GM13977 (cell line): ENCODE results near the gene CADPS.

ENCODE experiments used
- DNase-seq: peaks from one replicate; pipeline ENCODE4 v3.0.0; 2012; ENCODE audit warnings: low spot score
- in situ Hi-C: fragments of 300-500 bp; cut with MboI; formaldehyde crosslinking; loops from one replicate; pipeline ENCODE4 v1.12.0; 2022; ENCODE audit warnings: low sequenced_read_pairs, low pct_unique_long_range_greater_than_20kb, mixed read lengths, inconsistent platforms; ENCODE audit not compliant: unreplicated experiment
- TF ChIP-seq, protein P1 (sequence below): IDR thresholded peaks from 2 replicates; pipeline ENCODE4 v1.5.1; 2012; ENCODE audit warnings: mild to moderate bottlenecking, control low read depth; ENCODE audit not compliant: insufficient read depth; ENCODE audit errors: extremely low read depth, missing control alignments

The CADPS gene

DNA sequence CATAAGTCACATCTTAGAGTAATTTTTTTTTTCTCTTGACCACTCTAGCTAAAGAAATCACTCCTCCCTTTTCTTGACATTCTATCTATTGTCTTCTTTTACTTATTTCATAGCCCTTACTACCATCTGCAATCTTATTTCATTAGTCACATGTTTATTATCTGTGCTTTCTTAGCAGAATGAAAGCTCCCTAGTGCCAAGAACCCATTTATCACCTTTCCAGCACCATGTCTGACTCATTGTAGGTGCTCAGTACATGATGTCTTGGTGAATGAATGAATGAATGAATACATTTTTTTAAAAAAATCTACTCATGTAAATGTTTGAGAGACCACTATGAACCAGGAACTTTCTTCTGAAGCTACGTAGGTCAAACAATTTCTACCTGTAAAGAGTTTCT is 157.2 kb downstream of the CADPS start:
- in situ Hi-C loops = no loop called here
- no peak for DNase-seq
- TF ChIP-seq, protein P1, sequence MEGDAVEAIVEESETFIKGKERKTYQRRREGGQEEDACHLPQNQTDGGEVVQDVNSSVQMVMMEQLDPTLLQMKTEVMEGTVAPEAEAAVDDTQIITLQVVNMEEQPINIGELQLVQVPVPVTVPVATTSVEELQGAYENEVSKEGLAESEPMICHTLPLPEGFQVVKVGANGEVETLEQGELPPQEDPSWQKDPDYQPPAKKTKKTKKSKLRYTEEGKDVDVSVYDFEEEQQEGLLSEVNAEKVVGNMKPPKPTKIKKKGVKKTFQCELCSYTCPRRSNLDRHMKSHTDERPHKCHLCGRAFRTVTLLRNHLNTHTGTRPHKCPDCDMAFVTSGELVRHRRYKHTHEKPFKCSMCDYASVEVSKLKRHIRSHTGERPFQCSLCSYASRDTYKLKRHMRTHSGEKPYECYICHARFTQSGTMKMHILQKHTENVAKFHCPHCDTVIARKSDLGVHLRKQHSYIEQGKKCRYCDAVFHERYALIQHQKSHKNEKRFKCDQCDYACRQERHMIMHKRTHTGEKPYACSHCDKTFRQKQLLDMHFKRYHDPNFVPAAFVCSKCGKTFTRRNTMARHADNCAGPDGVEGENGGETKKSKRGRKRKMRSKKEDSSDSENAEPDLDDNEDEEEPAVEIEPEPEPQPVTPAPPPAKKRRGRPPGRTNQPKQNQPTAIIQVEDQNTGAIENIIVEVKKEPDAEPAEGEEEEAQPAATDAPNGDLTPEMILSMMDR = no peak

DNA sequence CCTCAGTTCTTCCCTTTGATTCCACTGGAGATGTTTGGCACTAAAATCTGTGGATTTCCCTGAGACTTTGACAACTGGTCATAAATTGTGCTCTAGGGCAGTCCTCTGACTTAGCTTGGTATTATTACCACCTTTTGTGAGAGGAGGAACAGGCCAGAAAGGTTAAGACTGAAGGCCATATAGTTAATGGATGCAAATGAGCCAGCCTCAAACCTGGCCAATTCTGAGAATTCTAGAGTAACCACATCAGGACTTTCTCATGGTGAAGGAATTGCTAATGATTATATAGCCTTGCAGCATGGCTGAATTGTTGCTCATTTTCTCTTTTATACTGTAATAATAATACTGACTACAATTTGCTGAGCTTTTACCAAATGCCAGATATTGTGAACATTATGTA is 162.5 kb downstream of the CADPS start:
- TF ChIP-seq, protein P1 = no peak
- DNase-seq = no peak
- in situ Hi-C loops = no loop called here

DNA sequence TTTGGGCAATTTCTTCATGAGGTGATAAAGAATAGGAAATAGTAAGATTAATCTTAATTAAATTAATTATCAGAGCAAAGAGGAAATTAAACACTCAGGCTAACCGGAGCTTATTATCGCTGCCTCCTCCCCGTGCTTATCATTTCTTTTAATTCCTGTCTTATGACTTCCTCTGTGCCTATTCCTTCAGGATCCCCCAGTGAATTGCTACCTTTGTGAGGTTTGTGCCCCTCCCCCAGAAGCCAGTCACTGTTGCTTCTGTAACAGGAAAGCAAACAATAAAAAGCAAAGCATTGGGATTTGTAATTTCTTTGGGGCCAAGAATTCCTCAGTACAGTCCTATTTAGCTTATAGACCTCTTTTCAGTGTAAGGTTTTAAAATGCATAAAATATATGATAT is 164.5 kb downstream of the CADPS start:
- DNase-seq = no peak
- TF ChIP-seq, protein P1 = no peak
- in situ Hi-C loops = no loop called here

DNA sequence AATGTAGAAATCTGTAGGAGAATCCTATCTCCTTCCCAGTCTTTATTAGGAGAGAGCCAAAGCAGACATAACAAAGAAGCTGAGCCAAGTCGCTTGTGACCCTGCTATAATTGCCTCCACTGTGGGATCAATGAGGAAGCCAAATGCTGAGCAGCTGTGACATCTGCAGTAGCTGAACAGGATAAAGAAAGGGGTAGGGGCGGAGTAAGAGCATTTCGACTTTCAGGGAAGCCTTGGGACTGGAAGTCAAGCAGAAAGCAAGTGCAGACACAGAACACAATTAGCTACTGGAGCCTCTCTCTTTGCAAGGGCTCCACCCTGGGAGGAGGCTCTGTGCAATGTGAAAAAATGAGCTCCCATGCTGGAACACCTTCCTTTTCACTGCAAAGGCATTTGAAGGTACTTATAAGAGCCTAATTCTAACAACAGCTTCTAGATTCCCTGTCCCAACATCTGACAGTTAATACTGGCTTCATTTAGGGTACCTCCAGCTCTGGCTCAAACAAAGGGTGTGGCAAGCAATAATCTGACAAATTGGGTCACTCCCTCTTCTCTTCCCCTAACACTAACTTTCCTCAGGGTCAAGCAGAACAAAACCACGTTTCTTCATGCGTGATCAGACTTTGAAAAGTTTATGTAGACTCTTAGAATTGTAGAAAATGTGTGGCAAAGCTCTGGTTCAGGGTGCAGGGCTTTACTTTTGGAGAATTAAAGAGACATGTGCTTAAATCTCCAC is 166.4 kb downstream of the CADPS start:
- TF ChIP-seq, protein P1 = no peak
- no peak for DNase-seq
- in situ Hi-C loops = no loop called here

DNA sequence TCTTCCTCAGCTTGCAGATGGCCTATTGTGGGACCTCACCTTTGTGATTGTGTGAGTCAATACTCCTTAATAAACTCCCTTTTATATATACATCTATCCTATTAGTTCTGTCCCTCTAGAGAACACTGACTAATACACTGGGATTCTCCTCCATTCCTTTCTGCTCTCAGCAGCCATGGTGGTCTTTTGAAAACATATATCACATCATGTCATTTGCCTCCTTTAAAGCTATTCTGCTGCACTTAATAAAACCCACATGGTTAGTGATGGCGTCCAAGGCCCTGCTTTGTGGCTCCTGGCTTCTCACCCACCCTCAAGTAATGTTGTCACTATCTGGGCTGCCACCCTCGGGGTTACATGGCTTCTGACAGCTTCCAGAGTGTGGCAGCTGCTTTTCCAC is 169.5 kb downstream of the CADPS start:
- no peak for DNase-seq
- TF ChIP-seq, protein P1 = no peak
- in situ Hi-C loops = no loop called here

DNA sequence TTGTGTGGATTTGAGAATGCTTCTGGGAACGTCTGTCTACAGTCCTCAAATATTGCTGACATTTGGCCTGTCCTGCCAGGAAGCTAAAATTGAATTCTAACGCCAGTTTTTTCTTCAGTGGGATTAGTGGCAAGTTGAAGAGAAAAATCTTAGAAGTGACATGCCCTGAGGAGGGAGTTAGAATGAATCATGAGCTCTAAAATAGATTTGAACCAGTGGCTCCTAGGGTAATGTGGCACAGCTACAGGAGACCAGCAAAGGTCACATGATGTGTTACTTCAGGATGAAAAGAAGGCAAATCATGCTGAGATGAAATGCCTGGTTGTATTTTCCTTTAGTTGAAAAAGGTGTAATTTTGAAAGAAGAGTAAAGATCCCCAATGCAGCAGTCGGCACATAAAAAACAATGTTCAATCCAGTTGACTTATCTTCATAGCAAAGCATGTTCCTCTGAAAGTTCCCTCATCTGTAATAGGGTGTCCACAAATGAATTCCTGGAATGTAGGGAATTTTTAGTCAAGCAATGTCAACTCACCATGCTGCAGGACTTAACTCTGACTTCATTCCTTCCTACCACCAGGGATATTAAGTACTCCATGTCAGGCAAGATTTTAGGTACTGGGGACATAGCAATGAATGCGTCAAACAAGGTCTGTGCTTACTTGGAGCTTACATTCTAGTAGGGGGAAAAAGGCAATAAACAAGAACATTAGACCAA is 171.6 kb downstream of the CADPS start:
- in situ Hi-C loops = no loop called here
- TF ChIP-seq, protein P1 = no peak
- no peak for DNase-seq
